ENCODE data around the gene STXBP4. TPM values are rescaled to one million over a fixed set of nuclear protein-coding genes. Genes with fewer than 3 reads are reported as not detected.

STXBP4 gene
- total RNA-seq, 2 experiments from 2014 or later, result 5.1 to 5.4 TPM

DNA sequence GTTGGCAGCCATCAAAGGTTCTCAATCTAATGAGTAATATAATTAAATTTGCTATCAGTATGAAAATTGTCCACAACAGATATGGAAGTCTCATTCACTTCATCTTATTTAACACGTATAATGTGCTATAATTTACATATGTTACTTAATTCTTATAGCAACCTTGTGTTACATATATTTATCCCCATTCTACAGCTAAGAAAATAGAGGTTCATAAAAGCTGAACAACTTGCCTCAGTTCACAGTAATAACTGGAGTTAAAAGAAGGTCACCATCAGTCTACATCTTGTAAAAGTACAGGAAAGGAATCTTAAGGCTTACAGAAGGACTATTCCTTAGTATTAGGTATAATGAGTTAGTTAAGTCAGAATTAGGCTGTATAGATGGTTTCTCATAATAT lies 27.9 kb downstream of the STXBP4 start:
- no peaks in the 10 kb centered on the region for H3K9me3 ChIP-seq (ENCODE audit: control insufficient read depth in 1 of 2, insufficient read depth in 1 of 2, low read length in 2 of 2)
- no peaks in the 10 kb centered on the region for H3K9me3 Mint-ChIP-seq
- no peak overlapping the region for H3K4me3 ChIP-seq (ENCODE audit: low read length)
- H3K27ac Mint-ChIP-seq, result no peak overlapping the region
- ChIA-PET POLR2A (no interaction called here), CTCF (no interaction called here)
- H3K36me3 Mint-ChIP-seq (ENCODE audit: low read depth), result peaks cover 13% of the 10 kb centered on the region
- no peaks in the 10 kb centered on the region for H3K4me1 ChIP-seq (ENCODE audit: insufficient read depth, low read length)
- no peaks in the 10 kb centered on the region for H3K4me1 Mint-ChIP-seq (ENCODE audit: low read depth)
- DNase-seq (no peak), ATAC-seq (ENCODE audit: poor library complexity) (no peak)
- no peaks in the 10 kb centered on the region for H3K27me3 Mint-ChIP-seq
- no peak for TF ChIP-seq CTCF (IDR thresholded peaks at IDR 0.05)
- no peak overlapping the region for H3K27ac ChIP-seq (ENCODE audit: low read depth in 1 of 2, low read length in 2 of 2)
- H3K4me3 Mint-ChIP-seq, result no peak overlapping the region
- no peaks in the 10 kb centered on the region for H3K27me3 ChIP-seq (ENCODE audit: control insufficient read depth in 1 of 2, insufficient read depth in 2 of 2, low read length in 2 of 2)
- intact Hi-C loops (cut with DNase I, micrococcal nuclease), result no loop called here
- H3K36me3 ChIP-seq (ENCODE audit: insufficient read depth, low read length), result no peaks in the 10 kb centered on the region

DNA sequence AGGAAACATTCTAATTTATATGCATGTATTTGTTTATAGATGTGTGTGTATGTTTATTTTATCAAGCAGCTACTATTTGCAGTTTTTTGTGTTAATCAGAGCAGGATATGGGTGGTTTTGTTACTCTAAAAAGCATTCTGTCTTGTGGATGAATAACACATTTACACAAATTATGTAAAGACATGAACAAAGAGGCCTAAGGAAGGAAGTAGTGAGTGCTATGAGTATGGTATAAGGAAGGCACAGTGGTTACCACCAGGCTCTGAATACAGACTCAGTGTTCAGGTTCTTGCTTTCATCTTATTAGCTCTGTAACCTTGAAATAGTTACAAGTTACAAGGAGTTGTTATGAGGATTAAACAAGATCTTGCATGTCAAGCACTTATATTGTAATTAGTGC lies 33.9 kb downstream of the STXBP4 start:
- Histone ChIP-seq H3K4me3 (ENCODE audit: low read length) (no peak overlapping the region), H3K36me3 (ENCODE audit: insufficient read depth, low read length) (no peaks in the 10 kb centered on the region), H3K27me3 (ENCODE audit: control insufficient read depth in 1 of 2, insufficient read depth in 2 of 2, low read length in 2 of 2) (no peaks in the 10 kb centered on the region), H3K9me3 (ENCODE audit: control insufficient read depth in 1 of 2, insufficient read depth in 1 of 2, low read length in 2 of 2) (no peaks in the 10 kb centered on the region), H3K27ac (ENCODE audit: low read depth in 1 of 2, low read length in 2 of 2) (no peak overlapping the region), H3K4me1 (ENCODE audit: insufficient read depth, low read length) (no peaks in the 10 kb centered on the region)
- ATAC-seq (ENCODE audit: poor library complexity) (no peak), DNase-seq (no peak)
- Mint-ChIP-seq H3K9me3 (no peaks in the 10 kb centered on the region), H3K27ac (no peak overlapping the region), H3K27me3 (no peaks in the 10 kb centered on the region), H3K4me3 (no peak overlapping the region), H3K36me3 (ENCODE audit: low read depth) (peaks cover 15% of the 10 kb centered on the region), H3K4me1 (ENCODE audit: low read depth) (no peaks in the 10 kb centered on the region)
- POLR2A ChIA-PET, result interaction anchor here (0.7 kb wide), 1 partner anchor 355 kb away, joined by 3 read pairs; no protein-coding TSS in a partner anchor
- CTCF ChIA-PET, result no interaction called here
- intact Hi-C loops (cut with DNase I, micrococcal nuclease), result no loop called here
- no peak for TF ChIP-seq CTCF (IDR thresholded peaks at IDR 0.05)

DNA sequence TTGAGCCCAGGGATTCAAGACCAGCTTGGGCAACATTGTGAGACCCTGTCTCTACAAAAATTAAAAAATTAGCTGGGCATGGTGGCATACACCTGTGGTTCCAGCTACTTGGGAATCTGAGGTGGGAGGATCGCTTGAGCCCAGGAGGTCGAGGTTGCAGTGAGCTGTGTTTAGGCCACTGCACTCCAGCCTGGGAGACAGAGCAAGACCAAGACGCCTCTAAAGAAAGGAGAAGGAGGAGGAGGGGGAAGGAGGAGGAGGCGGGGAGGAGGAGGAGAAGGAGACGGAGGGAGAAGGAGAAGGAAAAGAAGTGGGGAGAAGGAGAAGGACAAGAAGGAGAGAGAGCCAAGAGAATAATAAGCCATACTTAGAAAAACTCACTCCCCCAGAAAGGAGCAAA lies 35.9 kb downstream of the STXBP4 start:
- H3K27me3 ChIP-seq (ENCODE audit: control insufficient read depth in 1 of 2, insufficient read depth in 2 of 2, low read length in 2 of 2), result no peaks in the 10 kb centered on the region
- no peak overlapping the region for H3K27ac ChIP-seq (ENCODE audit: low read depth in 1 of 2, low read length in 2 of 2)
- no peak overlapping the region for H3K27ac Mint-ChIP-seq
- no peaks in the 10 kb centered on the region for H3K4me1 Mint-ChIP-seq (ENCODE audit: low read depth)
- CTCF ChIA-PET, result interaction anchor here (1.9 kb wide), 1 partner anchor 11 kb away, joined by 5 read pairs; no protein-coding TSS in a partner anchor
- ATAC-seq (ENCODE audit: poor library complexity) (no peak), DNase-seq (no peak)
- H3K9me3 ChIP-seq (ENCODE audit: control insufficient read depth in 1 of 2, insufficient read depth in 1 of 2, low read length in 2 of 2), result no peaks in the 10 kb centered on the region
- H3K27me3 Mint-ChIP-seq, result no peaks in the 10 kb centered on the region
- peaks cover 30% of the 10 kb centered on the region for H3K36me3 Mint-ChIP-seq (ENCODE audit: low read depth)
- H3K36me3 ChIP-seq (ENCODE audit: insufficient read depth, low read length), result no peaks in the 10 kb centered on the region
- POLR2A ChIA-PET, result no interaction called here
- no peak overlapping the region for H3K4me3 Mint-ChIP-seq
- no peaks in the 10 kb centered on the region for H3K9me3 Mint-ChIP-seq
- H3K4me1 ChIP-seq (ENCODE audit: insufficient read depth, low read length), result no peaks in the 10 kb centered on the region
- no peak for TF ChIP-seq CTCF (IDR thresholded peaks at IDR 0.05)
- intact Hi-C loops (cut with DNase I, micrococcal nuclease), result no loop called here
- no peak overlapping the region for H3K4me3 ChIP-seq (ENCODE audit: low read length)
